ENCODE results near the gene COG5.

Gene COG5

DNA sequence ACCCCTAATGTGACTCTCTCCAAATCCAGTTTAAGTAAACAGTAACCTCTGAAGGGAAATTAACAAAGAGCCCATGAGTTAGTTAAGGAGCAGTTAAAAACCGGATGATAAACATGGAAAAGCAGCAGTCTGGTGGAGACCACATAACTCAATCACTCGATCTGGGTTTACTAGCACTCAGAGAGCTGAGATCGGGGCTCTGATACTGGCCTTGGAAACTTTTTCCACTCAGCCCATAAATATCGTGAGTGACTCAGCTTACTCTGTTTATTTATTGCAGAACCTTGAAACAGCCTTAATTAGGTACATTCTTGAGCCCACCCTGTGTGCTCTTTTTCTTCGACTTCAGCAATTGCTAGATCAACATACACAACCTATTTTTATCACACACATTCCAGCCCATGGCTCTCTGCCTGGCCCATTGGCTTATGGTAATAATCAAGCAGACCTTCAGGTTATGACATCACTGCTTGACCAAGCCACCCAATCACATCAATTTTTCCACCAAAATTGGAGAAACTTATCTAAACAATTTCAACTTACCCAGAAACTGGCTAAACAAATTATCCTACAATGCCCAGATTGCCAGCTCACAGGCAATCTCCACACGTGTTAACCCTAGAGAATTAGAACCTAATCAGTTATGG lies 176.0 kb downstream of the COG5 start:
- no peak for DNase-seq

DNA sequence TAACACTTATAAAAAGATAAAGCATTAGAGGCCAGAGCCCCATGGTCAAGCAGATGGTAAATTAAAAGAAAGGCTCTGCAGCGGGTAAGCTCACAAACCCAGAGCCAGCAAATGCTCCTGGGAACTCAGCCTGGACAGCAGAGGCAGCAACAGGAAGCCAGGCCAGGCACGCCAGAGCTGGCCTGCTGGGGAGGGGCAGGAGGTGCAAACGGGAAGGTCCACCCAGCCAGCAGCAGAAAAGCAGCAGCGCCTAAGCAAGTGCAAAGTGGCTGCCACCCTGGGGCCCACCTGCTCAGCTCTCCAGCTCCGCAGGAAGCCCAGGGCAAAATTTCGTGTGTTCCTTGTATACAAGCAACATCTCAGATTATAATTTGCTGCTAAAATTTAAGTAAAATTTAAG lies 176.6 kb downstream of the COG5 start:
- DNase-seq, result no peak

DNA sequence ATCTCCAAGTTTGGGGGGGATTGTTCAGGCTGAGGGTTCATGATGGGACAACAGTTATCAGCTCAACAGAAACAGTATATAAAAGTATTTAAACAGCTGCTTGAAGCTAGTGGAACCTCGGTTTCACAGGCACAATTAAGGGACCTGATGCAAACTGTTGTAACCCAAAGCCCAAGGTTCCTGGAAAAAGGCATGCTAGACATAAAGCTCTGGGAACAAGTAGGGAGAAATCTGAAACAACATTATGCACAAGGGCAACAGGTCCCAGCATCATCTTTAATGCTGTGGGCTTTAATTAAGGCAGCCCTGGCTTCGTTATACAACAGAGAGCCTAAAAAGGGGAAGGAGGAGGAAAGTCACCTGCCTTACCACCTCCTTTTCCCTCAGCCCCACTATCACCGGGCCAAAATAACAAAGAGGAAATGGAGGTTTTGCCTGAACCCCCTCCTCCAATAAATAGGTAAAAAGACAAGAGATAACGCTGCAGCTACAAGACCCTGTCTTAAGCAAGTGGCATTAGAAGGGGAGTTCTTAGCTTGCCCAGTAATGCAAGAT lies 177.1 kb downstream of the COG5 start:
- DNase-seq, result no peak

DNA sequence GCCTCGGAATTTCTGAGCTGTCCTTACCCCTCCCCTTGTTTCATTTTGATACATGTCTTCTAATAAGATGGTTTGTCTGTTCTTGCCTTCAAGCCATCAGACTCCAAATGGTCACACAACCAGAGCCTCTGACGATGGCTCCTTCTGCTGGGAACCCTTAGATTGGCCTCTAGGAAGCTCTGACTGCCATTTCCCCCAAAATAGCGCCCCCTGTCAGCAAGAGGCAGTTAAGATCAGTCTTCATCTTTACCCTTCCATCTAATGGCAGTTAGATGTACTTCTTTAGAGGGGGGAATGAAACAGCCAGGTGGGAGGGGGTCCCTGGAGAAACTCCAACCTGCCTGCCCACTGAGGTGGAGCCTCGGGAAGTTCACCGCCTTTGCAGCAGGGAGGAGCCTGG lies 179.7 kb downstream of the COG5 start:
- no peak for DNase-seq

DNA sequence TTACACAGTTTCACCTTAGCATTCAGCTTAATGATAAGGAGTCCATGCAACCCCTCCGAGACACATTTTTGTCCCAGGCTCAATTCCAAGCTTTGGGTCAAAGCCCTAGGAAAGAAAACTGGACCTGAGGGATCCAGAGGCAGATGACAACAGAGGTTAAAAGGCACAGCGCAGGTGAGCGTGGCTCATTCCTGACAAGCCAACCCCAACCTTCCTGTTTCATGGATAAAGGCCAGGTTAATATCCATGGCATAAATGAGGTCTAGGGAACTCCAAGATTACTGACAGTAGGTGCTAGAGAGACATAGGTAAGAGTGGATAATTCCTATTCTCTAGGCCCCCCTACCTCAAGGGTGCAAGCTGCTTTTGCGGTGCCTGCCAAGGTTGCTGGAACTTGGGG lies 180.5 kb downstream of the COG5 start:
- DNase-seq, result no peak

DNA sequence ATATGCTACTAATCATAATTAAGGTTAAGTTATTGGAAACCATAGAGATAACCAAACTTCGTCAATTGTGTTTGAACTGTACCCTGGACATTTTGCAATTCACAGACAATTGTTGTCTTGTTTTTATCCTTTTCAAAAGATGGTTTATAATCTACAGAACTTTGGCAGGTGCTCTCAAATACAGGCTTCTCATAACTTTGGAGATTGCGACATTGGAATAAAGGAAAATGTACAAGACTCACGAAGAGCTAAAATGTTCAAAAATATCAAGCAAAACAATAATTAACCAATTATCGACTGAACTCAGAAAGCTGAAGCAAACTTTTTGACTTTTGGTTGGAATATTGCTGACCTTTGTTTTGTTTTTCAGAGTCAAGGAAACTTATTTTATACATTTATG lies 182.3 kb downstream of the COG5 start:
- no peak for DNase-seq

DNA sequence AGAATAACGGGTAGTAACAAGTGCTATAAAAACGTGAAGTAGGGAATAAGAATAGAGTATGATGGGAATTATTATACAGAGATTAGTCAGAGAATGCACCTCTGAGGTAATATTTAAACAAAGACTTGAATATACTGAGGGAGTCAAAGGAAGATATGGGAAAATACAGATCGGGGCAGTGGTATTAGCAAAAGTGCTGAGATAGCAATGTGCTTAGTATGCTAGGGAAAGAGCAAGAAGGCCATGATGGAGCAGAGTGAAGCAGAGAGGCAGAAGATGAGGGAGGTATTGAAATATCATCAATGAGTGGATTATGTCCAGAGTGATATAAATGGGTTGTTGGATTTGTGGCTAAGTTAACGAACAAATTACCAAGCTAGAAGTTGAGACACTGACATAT lies 190.4 kb downstream of the COG5 start:
- DNase-seq, result no peak

DNA sequence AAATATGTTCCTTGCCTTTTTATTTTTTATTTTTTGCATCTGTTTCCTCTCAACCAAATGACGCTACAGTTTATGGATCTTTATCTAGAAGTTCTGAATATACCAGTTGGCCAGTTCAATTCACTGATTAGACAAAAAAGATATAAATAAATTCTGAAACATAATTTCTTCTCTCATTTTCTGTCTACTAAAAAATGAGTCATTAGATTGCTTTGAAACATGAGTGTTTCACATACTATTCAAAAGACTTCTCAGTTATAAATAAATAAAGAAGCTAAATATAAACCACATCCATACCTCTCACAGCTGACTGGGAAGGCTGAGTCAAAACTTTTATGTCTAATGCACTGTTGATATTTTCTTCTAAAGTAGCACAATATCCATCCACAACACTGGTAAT lies 191.4 kb downstream of the COG5 start:
- no peak for DNase-seq

DNA sequence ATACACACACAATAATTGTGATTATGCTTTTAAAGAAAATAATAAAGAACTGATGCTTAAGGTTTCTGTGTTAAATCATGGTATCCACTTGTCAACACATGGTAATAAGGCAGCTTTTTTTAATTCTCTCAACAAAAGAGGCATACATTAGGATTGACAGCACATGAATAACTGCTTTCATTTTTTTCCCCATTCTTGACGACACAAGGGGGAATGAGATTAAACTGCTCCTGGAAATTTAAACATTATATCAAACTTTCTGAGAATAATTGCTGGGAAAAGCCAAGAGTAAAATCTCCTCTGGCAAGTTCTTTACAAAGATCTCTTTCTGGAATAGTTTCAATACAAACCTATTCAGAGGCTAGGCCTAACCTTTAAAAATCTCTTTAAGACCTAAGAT lies 192.9 kb downstream of the COG5 start:
- DNase-seq, result no peak

DNA sequence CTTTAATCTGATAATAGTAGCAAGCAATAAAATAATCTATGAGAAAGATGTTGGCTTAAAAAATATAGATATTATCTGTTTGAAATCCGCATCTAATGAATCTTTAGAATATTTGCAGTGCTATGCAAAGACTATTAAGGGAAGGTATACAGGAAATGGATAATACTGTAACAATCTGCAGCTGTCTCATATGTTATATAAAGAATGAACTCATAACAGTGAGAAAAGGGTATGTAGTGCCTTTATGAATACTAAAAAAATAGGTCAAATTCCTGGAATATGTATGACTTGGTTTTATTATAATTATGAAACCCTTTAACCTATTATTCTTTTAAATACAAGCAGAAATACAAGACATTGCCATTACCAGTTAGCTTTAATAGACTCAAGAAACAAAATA lies 198.9 kb downstream of the COG5 start:
- no peak for DNase-seq

DNA sequence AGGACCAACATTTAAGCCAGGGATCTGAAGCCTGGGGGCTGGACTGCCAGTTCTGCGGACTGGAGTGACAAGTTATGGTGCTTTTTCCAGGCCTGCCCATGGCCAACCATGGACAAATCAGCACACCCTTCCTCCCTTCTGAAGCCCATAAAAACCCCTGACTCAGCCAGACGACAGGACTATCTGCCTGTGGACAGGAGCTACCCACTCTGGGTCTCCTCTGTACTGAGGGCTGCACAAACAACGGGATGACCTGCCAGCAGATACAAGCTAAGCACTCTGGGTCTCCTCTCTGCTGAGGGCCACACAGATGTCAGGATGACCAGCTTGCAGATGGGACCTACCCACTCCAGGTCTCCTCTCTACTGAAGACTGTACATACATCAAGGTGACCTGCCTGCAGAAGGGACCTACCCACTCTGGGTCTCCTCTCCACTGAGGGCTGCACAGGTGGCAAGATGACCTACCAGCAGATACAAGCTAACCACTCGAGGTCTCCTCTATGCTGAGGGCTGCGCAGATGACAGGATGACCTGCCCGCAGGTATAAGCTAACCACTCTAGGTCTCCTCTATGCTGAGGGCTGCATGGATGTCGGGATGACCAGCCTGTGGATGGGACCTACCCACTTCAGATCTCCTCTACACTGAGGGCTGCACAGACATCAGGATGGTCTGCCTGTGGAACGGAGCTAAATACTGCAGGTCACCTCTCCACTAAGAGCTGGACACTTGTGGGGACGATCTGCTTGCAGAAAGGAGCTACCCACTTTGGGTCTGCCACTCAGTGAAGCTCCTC lies 204.0 kb downstream of the COG5 start:
- DNase-seq, result no peak

DNA sequence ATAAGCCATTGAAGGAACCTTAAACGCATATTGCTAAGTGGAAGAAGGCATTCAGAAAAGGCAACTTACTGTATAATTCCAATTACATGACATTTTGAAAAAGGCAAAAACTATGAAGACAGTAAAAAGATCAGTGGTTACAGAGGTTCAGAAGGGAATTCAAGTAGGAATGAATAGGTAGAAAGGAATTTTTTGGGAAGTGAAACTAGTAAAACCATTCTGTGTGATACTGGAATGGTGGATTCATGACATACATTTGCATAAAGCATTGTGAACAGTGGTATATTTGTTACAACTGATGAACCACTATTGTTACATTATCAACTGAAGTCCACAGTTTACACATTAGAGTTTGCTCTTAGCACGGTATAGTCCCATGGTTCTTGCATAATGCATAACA lies 208.1 kb downstream of the COG5 start:
- DNase-seq, result no peak

DNA sequence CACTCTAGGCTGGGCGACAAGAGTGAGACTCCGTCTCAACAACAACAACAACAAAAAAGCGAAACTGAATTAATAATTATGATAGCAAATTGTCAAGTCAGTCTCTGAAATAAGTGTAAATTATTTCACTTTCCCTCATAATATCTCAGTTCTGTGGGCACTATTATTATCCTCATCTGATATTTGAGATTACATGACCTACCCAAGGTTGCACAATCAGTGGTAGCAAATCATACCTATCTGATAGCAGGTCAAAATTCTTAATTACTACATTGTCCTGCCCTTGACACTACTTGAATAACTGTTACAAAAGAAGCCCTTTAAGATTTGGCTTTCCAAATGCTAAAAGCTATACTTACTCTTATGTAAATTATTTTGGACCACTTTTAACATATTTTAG lies 209.1 kb downstream of the COG5 start:
- no peak for DNase-seq

DNA sequence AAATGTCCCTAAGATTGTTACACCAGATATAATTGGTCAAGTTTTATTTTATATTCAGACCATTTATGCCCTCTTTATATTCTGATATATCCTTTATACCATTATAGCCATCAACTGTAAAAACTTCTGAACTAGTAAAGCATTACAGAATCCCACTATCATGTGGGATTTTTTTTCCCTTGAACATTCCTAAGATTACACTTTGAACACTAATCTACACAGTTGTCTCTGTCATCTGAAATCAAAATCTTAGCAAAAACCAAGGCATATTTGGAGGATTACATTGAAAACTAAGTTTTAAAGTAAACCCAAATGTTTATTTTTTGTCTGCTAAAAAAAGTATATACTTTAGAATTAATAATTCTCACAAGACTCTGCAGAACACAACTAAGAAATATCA lies 210.0 kb downstream of the COG5 start:
- no peak for DNase-seq

DNA sequence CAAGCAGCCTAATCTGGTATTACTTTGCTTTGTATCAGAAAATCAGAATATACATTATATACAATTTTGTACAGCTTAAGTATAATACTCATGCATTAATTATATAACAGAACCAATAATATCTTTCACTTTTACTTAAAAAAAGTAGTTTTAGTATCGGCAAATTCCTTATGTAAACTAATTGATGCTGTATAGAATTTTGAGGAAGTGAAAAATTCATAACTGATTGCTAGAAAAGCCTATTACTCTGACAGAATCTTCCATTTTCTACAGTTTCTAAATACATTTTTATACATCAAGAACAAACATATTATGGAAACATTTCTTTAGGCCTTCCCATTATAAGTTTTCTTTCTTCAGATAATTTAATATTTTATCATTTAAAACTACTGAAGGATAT lies 217.8 kb downstream of the COG5 start:
- DNase-seq, result no peak

DNA sequence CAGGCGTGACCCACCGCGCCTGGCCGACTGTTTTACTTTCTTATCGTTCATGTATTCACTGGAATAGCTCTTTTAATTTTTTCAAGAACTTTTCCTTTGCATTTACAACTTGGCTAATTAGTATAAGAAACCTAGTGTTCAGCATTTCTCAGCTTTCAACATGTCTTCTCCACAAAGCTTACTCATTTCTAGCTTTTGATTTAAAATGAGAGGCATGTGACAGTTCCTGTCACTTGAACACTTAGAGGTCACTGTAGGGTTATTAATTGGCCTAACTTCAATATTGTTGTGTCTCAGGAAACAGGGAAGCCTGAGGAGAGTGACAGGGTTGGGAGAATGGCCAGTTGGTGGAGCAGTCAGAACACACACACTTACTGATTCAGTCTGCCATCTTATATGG lies 218.9 kb downstream of the COG5 start:
- DNase-seq, result no peak

DNA sequence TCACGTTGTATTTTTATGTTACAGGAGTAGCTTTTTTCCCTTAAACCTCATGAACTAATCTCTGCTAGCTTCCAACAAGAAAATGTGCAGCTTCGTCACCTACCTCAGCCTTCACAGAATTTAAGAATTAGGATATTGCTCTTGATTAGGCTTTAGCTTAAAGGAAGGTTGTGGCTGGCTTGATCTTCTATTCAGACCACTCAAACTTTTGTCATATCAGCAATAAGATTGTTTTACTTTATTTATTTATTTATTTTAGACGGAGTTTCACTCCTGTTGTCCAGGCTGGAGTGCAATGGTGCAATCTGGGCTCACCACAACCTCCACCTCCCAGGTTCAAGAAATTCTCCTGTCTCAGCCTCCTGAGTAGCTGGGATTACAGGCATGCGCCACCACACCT lies 219.4 kb downstream of the COG5 start:
- DNase-seq, result no peak

DNA sequence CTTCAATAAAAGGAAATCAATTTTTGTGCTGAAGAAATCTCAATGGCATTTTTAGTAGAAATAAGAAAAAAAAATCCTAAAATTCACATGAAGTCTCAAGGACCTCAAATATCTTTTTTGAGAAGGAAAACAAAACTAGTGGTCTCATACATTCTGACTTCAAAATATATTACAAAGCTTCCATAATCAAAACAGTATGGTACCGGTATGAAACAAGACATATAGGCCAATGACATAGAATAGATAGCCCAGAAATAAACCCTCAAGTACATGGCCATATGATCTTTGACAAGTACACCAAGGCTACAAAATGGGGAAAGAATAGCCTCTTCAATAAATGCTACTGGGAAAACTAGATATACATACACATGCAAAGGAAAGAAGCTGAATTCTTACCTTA lies 225.6 kb downstream of the COG5 start:
- DNase-seq, result no peak

DNA sequence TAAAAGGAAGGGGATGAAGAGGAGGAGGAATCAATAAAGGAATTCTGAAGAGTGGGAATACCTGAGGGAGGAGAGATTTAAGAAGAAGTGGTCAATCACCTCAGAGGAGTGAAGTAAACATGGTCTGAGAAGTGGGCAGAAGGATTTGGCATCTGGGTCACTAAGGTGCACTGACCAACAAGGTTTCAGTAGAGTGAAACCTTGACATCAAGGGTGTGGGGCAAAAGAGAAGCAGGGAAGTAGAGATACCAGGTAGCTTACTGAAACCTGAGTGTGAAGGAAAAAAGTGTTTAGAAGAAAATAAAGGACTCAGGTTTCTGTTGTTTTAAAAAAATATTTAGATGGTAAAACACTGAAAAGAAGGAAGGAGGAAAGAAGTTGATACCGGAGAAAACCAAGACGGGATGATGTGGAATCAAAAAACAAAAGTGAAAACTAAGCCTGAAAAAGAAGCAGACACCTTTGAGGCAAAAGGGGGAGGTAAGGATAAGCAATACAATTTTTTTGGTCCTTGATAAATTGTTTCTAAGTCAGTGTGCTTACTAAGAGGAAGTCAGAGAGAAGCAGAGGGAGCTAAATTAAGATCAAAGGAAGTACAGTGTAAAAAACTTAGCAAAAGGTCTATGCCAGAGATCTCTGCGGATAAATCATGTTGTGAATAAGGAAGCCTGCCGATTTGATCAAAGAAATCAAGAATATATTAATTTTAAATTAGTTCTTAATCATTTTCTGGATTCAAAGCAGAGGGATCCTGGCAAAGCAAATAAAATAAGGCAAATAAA lies 231.0 kb downstream of the COG5 start:
- DNase-seq, result no peak

DNA sequence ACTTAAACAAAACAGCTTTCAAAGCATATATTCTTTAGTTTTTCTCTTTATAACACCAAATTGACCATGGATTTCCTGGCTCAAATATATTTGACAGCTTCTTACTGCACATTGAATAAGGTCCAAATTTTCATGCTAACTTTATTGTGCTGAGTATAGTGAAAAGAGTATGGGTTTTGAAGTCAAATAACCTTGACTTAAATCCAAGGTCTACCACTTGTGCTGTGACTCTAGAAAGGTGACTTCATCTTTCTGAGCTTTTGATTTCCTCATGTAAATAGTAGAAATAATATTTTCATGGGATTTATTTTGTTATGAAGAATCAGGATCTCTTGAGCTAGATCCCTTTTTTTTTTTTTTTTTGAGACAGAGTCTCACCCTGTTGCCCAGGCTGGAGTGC lies 233.2 kb downstream of the COG5 start:
- no peak for DNase-seq

DNA sequence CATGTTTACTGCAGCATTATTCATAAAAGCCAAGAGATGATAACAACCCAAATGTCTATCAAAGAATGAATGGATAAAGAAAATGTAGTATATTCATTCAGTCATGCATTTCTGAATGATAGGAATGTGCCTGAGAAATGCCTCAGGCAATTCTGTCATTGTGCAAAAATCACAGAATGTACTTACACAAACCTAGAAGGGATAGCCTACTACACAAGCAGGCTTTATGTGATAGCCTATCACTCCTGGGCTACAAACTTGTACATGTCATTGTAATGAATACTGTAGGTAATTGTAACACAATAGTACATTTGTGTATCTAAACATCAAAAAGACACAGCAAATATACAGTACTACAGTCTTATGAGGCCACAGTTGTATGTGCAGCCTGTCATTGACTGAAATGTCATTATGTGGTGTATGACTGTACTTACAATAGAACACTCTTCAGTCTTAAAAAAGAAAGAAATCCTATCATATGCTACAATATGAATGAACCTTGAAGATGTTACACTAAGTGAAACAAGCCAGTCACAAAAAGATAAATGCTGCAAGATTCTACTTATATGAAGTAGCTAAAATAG lies 235.6 kb downstream of the COG5 start:
- no peak for DNase-seq

DNA sequence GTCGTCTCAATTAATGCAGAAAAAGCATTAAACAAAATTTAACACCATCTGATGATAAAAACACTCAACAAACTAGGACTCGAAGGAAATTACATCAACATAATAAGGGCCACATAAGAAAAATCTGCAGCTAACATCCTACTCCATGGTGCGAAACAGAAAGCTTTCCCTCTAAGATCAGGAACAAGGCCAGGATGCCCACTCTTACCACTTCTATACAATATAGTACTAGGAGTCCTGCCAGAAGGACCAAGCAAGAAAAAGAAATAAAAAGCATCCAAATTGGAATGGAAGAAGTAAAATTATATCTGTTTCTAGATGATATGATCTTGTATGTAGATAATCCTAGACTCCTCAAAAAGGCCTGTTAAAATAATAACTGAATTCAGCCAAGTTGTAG lies 237.7 kb downstream of the COG5 start:
- DNase-seq, result no peak

DNA sequence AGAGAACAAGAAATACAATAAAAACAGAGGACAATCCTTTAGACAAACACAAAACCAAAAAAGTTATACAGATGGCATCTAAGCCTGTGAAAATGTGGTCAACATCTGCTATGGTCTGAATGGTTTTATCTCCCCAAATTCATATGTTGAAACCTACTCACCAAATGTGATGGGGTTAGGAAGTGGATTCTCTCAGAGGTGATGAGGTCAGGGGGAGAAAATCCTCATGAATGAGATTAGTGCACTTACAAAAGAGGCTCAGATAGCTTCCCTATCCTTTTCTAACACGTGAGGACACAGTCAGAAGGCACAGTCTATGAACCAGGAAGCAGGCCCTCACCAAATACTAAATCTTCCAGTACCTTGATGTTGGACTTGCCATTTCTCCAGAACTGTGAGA lies 241.7 kb downstream of the COG5 start:
- no peak for DNase-seq

DNA sequence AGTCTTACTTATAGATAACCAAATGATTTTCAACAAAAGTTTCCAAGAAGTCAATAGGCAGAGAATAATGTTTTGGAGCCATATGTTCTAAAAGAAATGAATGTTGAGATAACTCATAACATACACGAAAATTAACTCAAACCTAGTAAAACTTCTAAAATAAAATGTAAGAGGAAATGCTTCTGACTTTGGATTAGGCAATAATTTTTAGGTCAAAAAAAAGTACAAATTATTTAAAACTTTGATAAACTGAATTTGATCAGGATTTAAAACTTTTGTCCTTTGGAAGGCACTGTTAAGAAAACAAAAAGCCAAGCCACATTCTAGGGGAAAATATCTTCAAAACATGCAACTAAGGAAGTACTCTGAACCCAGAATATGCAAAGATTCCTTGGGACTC lies 242.1 kb downstream of the COG5 start:
- no peak for DNase-seq
